Coronary artery (tissue), 2 donors: Measurements from ENCODE around the gene CDYL.

Source experiments
- DNase-seq: peaks from one replicate; pipeline ENCODE4 v3.0.0-alpha.2; 2017; ENCODE audit warnings: low spot score
- H3K27ac ChIP-seq, 2 donors: fragments of 200-600 bp; sonication (generic); one replicate each; pipeline ENCODE4 v1.5.1; 2016 to 2019
- H3K4me3 ChIP-seq: fragments of 200-600 bp; sonication (generic); 2 replicates; pipeline ENCODE4 v1.5.1; 2016; ENCODE audit warnings: mild to moderate bottlenecking, moderate library complexity
- TF ChIP-seq, protein P1 (sequence below): fragments of 200-600 bp; sonication (generic); IDR thresholded peaks from one replicate; pipeline ENCODE4 v1.5.1; 2019; ENCODE audit warnings: antibody characterized with exemption

Gene CDYL

DNA sequence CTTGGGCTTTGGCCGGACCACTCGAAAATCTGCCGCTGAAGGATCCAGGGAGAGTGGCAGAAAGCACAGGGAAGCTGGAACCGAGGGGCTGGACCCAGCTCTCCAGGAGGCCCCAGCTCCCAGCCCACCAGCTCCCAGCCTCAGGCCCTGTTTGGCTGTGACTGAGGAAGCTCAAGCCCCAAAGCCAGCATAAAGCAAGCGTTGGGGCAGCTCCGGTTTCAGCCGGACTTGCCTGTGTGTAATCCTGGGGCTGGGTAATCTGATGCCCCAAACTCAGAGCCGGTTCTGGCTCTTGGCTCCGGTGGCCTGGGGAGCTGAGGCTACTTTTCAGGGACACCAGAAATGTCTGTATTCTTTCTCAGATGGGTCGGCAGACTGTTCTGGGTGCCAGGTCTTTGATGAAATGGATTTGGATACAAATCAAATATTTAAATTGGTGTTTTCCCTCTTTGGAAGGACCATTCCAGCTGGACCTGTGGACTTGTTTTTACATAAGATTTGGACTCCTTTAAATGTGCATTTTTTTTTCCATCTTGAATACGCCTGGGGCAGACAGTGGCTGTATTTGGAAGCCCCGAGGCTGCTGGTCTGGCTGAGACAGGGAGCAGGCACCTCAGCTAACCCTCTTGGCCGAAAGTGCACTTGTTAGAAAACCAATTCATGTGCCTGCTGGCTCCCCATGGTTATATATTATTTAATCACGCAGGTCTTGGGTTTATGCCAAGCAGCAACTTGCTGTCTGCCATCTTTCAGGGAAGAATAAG lies 198.0 kb downstream of the CDYL start:
- H3K27ac ChIP-seq, result peak overlapping the region; percentile 6 to 73
- peak; percentile 71 for DNase-seq
- H3K4me3 ChIP-seq, result peak overlapping the region; percentile 28
- TF ChIP-seq, protein P1, sequence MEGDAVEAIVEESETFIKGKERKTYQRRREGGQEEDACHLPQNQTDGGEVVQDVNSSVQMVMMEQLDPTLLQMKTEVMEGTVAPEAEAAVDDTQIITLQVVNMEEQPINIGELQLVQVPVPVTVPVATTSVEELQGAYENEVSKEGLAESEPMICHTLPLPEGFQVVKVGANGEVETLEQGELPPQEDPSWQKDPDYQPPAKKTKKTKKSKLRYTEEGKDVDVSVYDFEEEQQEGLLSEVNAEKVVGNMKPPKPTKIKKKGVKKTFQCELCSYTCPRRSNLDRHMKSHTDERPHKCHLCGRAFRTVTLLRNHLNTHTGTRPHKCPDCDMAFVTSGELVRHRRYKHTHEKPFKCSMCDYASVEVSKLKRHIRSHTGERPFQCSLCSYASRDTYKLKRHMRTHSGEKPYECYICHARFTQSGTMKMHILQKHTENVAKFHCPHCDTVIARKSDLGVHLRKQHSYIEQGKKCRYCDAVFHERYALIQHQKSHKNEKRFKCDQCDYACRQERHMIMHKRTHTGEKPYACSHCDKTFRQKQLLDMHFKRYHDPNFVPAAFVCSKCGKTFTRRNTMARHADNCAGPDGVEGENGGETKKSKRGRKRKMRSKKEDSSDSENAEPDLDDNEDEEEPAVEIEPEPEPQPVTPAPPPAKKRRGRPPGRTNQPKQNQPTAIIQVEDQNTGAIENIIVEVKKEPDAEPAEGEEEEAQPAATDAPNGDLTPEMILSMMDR, result no peak

DNA sequence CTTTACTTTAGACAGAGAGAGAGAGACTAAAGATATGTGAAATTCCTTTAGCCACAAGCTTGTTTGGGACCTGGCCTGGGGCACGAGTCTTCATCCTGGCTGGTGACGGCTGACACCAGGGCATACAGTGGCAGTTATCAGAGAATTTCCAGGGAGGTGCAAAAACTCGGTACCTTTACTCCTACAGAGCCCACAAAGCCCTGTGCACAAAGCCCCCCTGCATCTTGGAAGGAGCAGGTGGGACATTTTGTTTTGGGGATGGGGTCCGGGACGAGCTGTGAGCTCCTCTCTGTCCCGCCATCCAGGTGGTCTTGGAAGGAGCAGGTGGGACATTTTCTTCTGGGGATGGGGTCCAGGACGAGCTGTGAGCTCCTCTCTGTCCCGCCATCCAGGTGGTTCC lies 198.8 kb downstream of the CDYL start:
- H3K27ac ChIP-seq, result peak overlapping the region in 1 of 2 donors; percentile 73
- no peak for DNase-seq
- TF ChIP-seq, protein P1, result no peak
- no peak overlapping the region for H3K4me3 ChIP-seq

DNA sequence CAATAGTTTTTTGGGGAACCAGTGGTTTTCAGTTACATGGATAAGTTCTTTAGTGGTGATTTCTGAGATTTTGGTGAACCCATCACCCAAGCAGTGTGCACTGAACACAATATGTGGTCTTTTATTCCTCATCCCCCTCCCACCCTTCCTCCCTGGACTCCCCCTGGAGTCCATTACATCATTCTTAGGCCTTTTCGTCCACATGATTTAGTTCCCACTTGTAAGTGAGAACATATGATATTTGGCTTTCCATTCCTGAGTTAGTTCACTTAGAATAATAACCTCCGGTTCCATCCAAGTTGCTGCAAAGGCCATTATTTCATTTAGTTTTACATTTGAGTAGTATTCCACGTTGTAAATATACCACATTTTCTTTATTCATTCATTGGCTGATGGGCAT lies 199.3 kb downstream of the CDYL start:
- no peak for DNase-seq
- TF ChIP-seq, protein P1, result no peak
- Histone ChIP-seq H3K27ac (no peak overlapping the region), H3K4me3 (no peak overlapping the region)

DNA sequence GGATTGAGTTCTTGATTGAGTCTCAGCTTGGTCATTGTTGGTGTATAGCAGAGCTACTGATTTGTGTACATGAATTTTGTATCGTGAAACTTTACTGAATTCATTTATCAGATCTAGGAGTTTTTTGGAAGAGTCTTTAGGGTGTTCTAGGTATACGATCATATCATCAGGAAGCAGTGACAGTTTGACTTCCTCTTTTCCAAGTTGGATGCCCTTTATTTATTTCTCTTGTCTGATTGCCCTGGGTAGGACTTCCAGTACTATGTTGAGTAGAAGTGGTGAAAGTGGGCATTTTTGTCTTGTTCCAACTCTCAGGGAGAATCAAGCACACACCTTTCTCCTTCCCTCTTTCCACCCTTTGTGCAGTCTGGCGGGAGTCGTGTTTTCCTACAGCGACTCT lies 201.3 kb downstream of the CDYL start:
- H3K27ac ChIP-seq, result no peak overlapping the region
- no peak overlapping the region for H3K4me3 ChIP-seq
- DNase-seq, result no peak
- TF ChIP-seq, protein P1, result no peak

DNA sequence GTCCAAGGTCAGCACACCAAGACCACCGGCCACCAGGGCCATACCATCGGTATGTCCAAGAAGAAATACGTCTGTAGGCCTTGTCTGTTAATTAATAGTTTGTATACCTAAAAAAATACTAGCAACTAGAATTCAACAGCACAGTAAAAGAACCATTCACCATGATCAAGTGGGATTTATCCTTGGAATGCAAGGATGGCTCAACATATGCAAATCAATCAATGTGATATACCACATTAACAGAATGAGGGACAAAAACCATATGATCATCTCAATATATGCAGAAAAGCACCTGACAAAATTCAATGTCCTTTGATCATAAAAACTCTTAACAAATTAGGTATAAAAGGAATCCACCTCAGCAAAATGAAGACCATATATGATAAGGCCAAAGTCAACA lies 203.2 kb downstream of the CDYL start:
- TF ChIP-seq, protein P1, result no peak
- Histone ChIP-seq H3K4me3 (no peak overlapping the region), H3K27ac (no peak overlapping the region)

DNA sequence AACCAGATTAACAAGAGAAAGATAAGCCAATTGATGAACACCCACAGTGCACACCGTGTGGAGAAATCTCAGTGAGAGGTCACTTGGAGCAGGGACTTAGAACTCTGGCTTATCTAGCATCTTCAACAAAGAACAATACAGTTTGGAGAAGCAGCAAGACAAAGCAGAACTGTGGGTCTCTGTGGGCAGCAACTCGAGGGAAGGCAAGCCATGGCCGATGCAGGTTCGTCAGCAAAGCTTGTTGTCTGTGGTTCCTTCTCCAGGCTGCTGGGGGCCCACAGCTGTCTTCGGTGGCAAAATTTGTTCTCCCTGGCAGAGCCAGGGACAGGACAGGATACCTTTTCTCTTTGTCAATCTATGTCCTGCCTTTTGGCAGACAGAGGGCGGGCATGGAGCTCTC lies 205.6 kb downstream of the CDYL start:
- DNase-seq, result no peak
- TF ChIP-seq, protein P1, result no peak
- no peak overlapping the region for H3K4me3 ChIP-seq
- H3K27ac ChIP-seq, result no peak overlapping the region

More for the DNA sequence above, 203.2 kb downstream of the CDYL start:
- no peak for DNase-seq

DNA sequence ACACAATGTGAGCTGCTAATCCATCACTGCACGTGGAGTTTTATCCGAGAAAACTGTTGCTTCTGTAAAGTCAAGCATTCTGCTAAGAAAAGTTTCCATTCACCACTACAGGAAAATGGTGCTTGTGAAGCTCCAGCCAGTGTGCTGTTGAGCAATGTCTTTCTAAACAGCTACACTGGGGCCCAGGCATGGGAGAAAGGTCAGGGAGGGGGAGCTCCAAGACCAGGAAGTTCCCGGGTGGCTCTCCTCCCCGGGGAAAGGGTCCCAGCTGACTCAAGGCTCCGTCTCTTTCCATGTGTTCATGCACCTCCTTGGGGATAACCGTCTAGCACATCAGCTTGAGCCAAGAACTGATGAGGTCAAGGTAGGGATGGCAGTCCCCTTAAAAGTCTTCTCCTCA lies 207.1 kb downstream of the CDYL start:
- TF ChIP-seq, protein P1, result no peak
- DNase-seq, result no peak
- no peak overlapping the region for H3K4me3 ChIP-seq
- no peak overlapping the region for H3K27ac ChIP-seq
